HG03159 (cell line): ENCODE results near the gene RBBP4.
"Not testable (repeated sequence)": the region's sequence is repeated elsewhere in the genome, so short reads cannot be mapped to it uniquely, and the experiment has no call there.

Experiments used
- ATAC-seq: cut with Tn5 transposase; IDR thresholded peaks from one replicate; pipeline ENCODE4 v1.9.1; 2021; ENCODE audit warnings: mild to moderate bottlenecking, moderate library complexity; ENCODE audit not compliant: unreplicated experiment

RBBP4 gene

GRCh38 chr1:32685498-32685897, 34.5 kb downstream of the RBBP4 start:
- no peak for ATAC-seq

GRCh38 chr1:32686387-32686786, 35.4 kb downstream of the RBBP4 start:
- no peak for ATAC-seq

GRCh38 chr1:32693455-32694174, 42.6 kb downstream of the RBBP4 start:
- ATAC-seq: no peak

GRCh38 chr1:32695098-32695904, 44.3 kb downstream of the RBBP4 start:
- ATAC-seq: no peak

GRCh38 chr1:32696041-32696440, 45.0 kb downstream of the RBBP4 start:
- ATAC-seq: no peak

GRCh38 chr1:32696996-32697395, 46.0 kb downstream of the RBBP4 start:
- ATAC-seq: not testable (repeated sequence)

GRCh38 chr1:32701421-32701911, 50.5 kb downstream of the RBBP4 start:
- no peak for ATAC-seq

- ATAC-seq: no peak
Measured at GRCh38 chr1:32701951-32702598, 51.1 kb downstream of the RBBP4 start.

- no peak for ATAC-seq
Measured at GRCh38 chr1:32702599-32703478, 51.8 kb downstream of the RBBP4 start, which contains the start of gene SYNC. TSS of gene SYNC (minus strand) at chr1:32702770. CDS start at chr1:32702660, 110 bp downstream.

- no peak for ATAC-seq
Measured at GRCh38 chr1:32703479-32704291, 52.7 kb downstream of the RBBP4 start.

GRCh38 chr1:32705516-32705915, 54.5 kb downstream of the RBBP4 start:
- no peak for ATAC-seq

GRCh38 chr1:32706491-32706890, 55.5 kb downstream of the RBBP4 start:
- no peak for ATAC-seq

- no peak for ATAC-seq
Measured at GRCh38 chr1:32709075-32709474, 58.1 kb downstream of the RBBP4 start.

- no peak for ATAC-seq
Measured at GRCh38 chr1:32709476-32709875, 58.5 kb downstream of the RBBP4 start.

GRCh38 chr1:32711221-32711620, 60.2 kb downstream of the RBBP4 start:
- ATAC-seq: not testable (repeated sequence)

GRCh38 chr1:32713081-32713480, 62.1 kb downstream of the RBBP4 start:
- no peak for ATAC-seq

- ATAC-seq: no peak
Measured at GRCh38 chr1:32714277-32714676, 63.3 kb downstream of the RBBP4 start.

GRCh38 chr1:32715901-32716311, 64.9 kb downstream of the RBBP4 start:
- no peak for ATAC-seq

- ATAC-seq: no peak
Measured at GRCh38 chr1:32716312-32717148, 65.5 kb downstream of the RBBP4 start.
